A549 (cell line): ENCODE measurements around the gene PREX1.
"Not testable (repeated sequence)": the region's sequence is repeated elsewhere in the genome, so short reads cannot be mapped to it uniquely, and the experiment has no call there.

Source experiments
- ELK1 ChIP-seq: fragments of 150-350 bp; IDR thresholded peaks from 2 replicates; pipeline ENCODE4 v1.6.1; 2014; ENCODE audit warnings: low read depth, mild to moderate bottlenecking, low read length
- JUN ChIP-seq, 2 experiments: fragments of >200 bp; sonication (Bioruptor Twin); formaldehyde crosslinking; IDR thresholded peaks; 2 replicates in 1 of 2; 3 replicates in 1 of 2; pipeline ENCODE4 v1.6.1; 2016 to 2017
- POLR2A ChIP-seq: IDR thresholded peaks from 2 replicates; pipeline ENCODE4 v1.6.1; 2012; ENCODE audit warnings: mild to moderate bottlenecking, low read length
- RAD21 ChIP-seq, 2 experiments: fragments of >200 bp in 1 of 2; sonication (Bioruptor Twin) in 1 of 2; formaldehyde crosslinking in 1 of 2; IDR thresholded peaks in 1 of 2; conservative IDR thresholded peaks in 1 of 2; 2 replicates in 1 of 2; 3 replicates in 1 of 2; pipeline ENCODE4 v1.6.1; 2012 to 2018; ENCODE audit warnings: inconsistent platforms in 1 of 2
- SMC3 ChIP-seq: fragments of >200 bp; sonication (Bioruptor Twin); formaldehyde crosslinking; IDR thresholded peaks from 3 replicates; pipeline ENCODE4 v1.6.1; 2018; ENCODE audit warnings: inconsistent platforms

GRCh38 chr20:48843896-48844295 lies 16.1 kb upstream of the PREX1 start:
- TF ChIP-seq SMC3; JUN (IDR thresholded peaks at IDR 0.05); POLR2A; RAD21 (conservative IDR thresholded peaks at IDR 0.05 in 1 of 2, IDR thresholded peaks at IDR 0.05 in 1 of 2); ELK1: not testable (repeated sequence)
